Hematopoietic multipotent progenitor cell treated with erythropoietin and hydrocortisone succinate and interleukin-3 and kit ligand, for 17 days (in vitro differentiated cells): ENCODE measurements around the gene OR52E5.

Experiments used
- DNase-seq: peaks from one replicate; pipeline ENCODE4 v3.0.0-alpha.2; 2015; ENCODE audit warnings: low spot score

The OR52E5 gene

DNA sequence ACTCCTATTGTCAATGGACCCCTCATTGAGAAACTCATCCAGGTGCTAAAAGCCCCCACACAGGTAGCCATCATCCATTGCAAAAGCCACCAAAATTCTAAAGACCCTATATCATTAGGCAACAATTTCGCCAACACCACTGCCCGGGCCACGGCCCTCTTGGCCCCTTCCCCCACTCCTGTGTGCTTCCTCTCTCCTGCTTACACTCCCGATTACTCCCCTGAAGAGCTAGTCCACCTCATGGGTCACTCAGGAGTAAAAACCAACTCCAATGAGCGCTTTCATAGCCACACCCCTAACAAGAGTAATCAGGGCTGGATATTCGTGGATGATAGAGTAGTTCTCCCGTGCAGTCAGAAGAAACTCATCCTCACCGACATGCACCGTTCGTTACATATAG lies 40.1 kb downstream of the OR52E5 start:
- DNase-seq: no peak

DNA sequence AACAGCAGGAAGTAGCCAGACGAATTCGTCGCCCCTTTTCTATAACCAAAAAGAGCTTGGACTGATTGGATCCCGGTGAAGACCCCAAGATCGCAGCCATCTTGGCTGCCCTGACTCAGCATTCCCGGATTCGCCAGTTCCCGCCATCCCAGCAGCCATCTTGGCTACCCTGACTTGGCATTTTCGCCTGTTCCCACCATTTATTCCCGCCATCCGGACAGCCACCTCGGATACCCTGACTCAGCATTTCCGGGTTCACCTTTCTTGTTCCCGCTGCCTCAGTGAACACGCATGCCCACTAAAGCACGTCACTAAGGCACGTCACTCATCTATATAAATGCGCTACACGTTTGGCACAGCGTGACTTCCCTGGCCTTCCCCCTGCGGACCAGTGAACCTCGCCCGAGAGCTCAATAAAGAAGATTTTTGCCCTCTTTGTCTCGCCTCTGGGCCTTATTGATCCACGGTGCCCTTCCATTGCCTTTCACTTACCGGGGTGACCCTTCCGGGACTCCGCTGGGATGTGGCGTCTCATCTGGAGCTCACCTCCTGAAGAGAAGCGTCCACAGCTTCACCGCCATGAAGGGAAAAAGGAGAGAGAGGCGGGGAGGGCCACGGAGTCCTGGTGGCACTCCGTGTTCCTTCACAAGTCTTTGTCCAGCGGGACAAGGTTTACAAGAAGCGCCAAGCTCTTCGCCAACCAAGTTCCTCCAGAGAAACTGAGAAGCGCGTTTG lies 45.0 kb downstream of the OR52E5 start:
- no peak for DNase-seq

DNA sequence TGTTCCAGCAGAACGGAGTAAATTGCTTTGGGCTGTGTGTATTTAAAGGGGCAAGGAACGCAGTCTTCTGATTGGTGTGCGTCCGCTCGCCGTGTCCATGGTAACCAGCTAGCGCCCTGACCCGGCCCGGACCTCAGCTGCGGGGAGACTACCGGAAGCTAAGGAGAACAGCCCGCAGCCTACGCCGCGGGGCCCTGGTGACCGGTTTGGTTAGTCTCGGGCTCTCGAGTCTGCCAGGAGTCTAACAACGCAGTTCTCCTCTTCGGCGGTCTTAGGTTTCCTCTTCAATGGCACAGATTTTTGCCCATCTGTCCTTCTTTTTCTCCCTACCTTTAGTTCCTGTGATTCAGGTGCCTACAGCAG lies 45.6 kb downstream of the OR52E5 start:
- DNase-seq: no peak

DNA sequence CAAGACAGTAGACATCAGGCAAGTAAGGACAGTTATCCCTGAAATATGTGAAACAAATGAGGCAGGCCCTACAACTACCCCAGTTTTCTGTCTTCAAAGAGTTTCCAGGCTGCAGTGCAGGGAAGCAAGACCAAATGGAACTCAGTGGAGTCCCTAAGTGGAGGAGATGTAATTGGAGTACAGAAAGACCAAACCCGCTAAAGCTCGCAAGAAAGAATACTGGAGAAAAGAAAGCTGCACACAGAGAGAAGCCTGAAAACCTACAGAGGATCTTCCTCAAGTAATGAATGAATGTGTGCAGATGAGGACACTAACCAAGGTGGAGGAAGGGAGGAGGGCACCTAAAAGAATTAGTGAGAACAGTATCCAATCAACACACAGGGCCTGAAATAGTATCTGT lies 47.7 kb downstream of the OR52E5 start:
- DNase-seq: no peak

DNA sequence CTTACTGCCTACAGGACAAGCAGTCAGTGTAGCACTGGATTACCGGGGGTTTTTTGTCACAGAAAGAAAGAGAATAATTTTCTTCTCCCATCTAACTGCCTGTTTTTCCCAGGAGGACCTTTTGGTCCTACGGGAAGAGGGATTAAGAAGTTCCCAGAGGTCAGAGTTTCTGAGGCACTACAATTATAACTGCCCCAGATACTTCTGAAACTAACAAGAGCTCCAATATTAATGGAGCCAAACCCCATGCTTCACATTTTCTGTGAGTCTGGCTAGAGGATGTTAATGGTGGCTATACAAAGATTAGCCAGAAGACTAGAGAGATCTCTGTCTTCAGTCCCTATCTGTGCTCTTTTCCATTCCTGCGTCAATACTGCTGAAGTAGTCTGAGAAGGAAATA lies 48.9 kb downstream of the OR52E5 start, which contains the start of gene OR56A3:
Gene OR56A3 (plus strand): TSS at position 301 of the 400 bp plus-strand sequence. CDS start 5,096 bp downstream, outside the sequence.
- no peak for DNase-seq
